Thoracic aorta (tissue), 2 donors: ENCODE data around the gene PDXK. TPM values are rescaled to one million over a fixed set of nuclear protein-coding genes. Genes with fewer than 3 reads are reported as not detected.

Source experiments
- ATAC-seq: fragments of 150-250 bp; one replicate; pipeline ENCODE4 v1.8.0; 2017; ENCODE audit warnings: low read depth; ENCODE audit not compliant: insufficient number of reproducible peaks, low FRiP score
- DNase-seq: peaks from one replicate; pipeline ENCODE4 v3.0.0-alpha.2; 2020; ENCODE audit warnings: low spot score
- H3K27ac ChIP-seq, 2 donors: fragments of 200-600 bp; sonication (generic); 1 replicate in 1 of 2; 2 replicates in 1 of 2; pipeline ENCODE4 v1.5.1; 2016; ENCODE audit warnings: mild to moderate bottlenecking in 2 of 2, moderate library complexity in 2 of 2
- H3K27me3 ChIP-seq: fragments of 200-600 bp; sonication (generic); replicated peaks from 2 replicates; pipeline ENCODE4 v1.6.0; 2016; ENCODE audit warnings: mild to moderate bottlenecking; ENCODE audit not compliant: insufficient read depth
- H3K36me3 ChIP-seq: fragments of 200-600 bp; sonication (generic); one replicate; pipeline ENCODE4 v1.5.1; 2016
- H3K4me1 ChIP-seq, 2 donors: fragments of 200-600 bp; sonication (generic); 1 replicate in 1 of 2; 2 replicates in 1 of 2; pipeline versions ENCODE4 v1.5.1 to v1.6.0; 2016; ENCODE audit warnings: low read depth in 2 of 2, mild to moderate bottlenecking in 1 of 2; ENCODE audit not compliant: control insufficient read depth in 1 of 2
- H3K4me3 ChIP-seq: fragments of 200-600 bp; sonication (generic); 2 replicates; pipeline ENCODE4 v1.5.1; 2016; ENCODE audit warnings: mild to moderate bottlenecking
- H3K9me3 ChIP-seq: fragments of 200-600 bp; sonication (generic); 2 replicates; pipeline ENCODE4 v1.5.1; 2016
- CTCF ChIP-seq: fragments of 200-600 bp; sonication (generic); IDR thresholded peaks from one replicate; pipeline ENCODE4 v1.5.1; 2019; ENCODE audit warnings: antibody characterized with exemption
- total RNA-seq, 2 donors: library from RNA; depleted of rRNA; stranded (reverse); fragments of >200 nt; gene quantifications; one replicate each; pipeline versions ENCODE4 v1.1.0 to v1.2.3, GENCODE V29; 2016

PDXK gene
- total RNA-seq, 2 donors from 2014 or later, result 52.4 to 64.7 TPM

GRCh38 chr21:43797925-43798715 is 79.2 kb downstream of the PDXK start:
- no peak for TF ChIP-seq CTCF
- ATAC-seq, result no peak
- H3K4me3 ChIP-seq, result no peak overlapping the region
- DNase-seq, result no peak
- H3K4me1 ChIP-seq, result no peaks in the 10 kb centered on the region
- no peak overlapping the region for H3K27ac ChIP-seq
- H3K9me3 ChIP-seq, result no peaks in the 10 kb centered on the region
- peaks cover 52% of the 10 kb centered on the region for H3K36me3 ChIP-seq
- no peaks in the 10 kb centered on the region for H3K27me3 ChIP-seq

- no peak for TF ChIP-seq CTCF
- DNase-seq (no peak), ATAC-seq (no peak)
- peaks cover 50% of the 10 kb centered on the region for H3K36me3 ChIP-seq
- no peak overlapping the region for H3K27ac ChIP-seq
- no peaks in the 10 kb centered on the region for H3K27me3 ChIP-seq
- H3K9me3 ChIP-seq, result no peaks in the 10 kb centered on the region
- no peaks in the 10 kb centered on the region for H3K4me1 ChIP-seq
- H3K4me3 ChIP-seq, result no peak overlapping the region
Measured at GRCh38 chr21:43799301-43799840, 80.4 kb downstream of the PDXK start.

- Histone ChIP-seq H3K27me3 (no peaks in the 10 kb centered on the region), H3K36me3 (peaks cover 47% of the 10 kb centered on the region), H3K4me1 (no peaks in the 10 kb centered on the region), H3K9me3 (no peaks in the 10 kb centered on the region), H3K27ac (no peak overlapping the region), H3K4me3 (no peak overlapping the region)
- DNase-seq (no peak), ATAC-seq (no peak)
- no peak for TF ChIP-seq CTCF
Measured at GRCh38 chr21:43800124-43800523, 81.2 kb downstream of the PDXK start.

- Histone ChIP-seq H3K27ac (no peak overlapping the region), H3K27me3 (no peaks in the 10 kb centered on the region), H3K9me3 (no peaks in the 10 kb centered on the region), H3K4me3 (no peak overlapping the region), H3K4me1 (no peaks in the 10 kb centered on the region), H3K36me3 (peaks cover 46% of the 10 kb centered on the region)
- TF ChIP-seq CTCF, result no peak
- DNase-seq, result no peak
- ATAC-seq, result no peak
Measured at GRCh38 chr21:43800566-43800965, 81.6 kb downstream of the PDXK start.

- no peaks in the 10 kb centered on the region for H3K27me3 ChIP-seq
- no peak for ATAC-seq
- no peak for TF ChIP-seq CTCF
Measured at GRCh38 chr21:43801006-43801783, 82.3 kb downstream of the PDXK start.

More at GRCh38 chr21:43801006-43801783, 82.3 kb downstream of the PDXK start:
- Histone ChIP-seq H3K27ac (no peak overlapping the region), H3K36me3 (peaks cover 41% of the 10 kb centered on the region), H3K4me1 (no peaks in the 10 kb centered on the region), H3K9me3 (no peaks in the 10 kb centered on the region), H3K4me3 (no peak overlapping the region)
- no peak for DNase-seq
